Activated CD8-positive, alpha-beta memory T cell treated with anti-CD3 and anti-CD28 coated beads, Interleukin-2, amount 50 U/mL, for 1 hour (primary cell): ENCODE data around the gene AK8.
"Not testable (repeated sequence)": the region's sequence is repeated elsewhere in the genome, so short reads cannot be mapped to it uniquely, and the experiment has no call there.

Experiments used
- DNase-seq: peaks from one replicate; pipeline ENCODE4 v3.0.0-alpha.2; 2020; ENCODE audit errors: extremely low read depth

The AK8 gene

DNA sequence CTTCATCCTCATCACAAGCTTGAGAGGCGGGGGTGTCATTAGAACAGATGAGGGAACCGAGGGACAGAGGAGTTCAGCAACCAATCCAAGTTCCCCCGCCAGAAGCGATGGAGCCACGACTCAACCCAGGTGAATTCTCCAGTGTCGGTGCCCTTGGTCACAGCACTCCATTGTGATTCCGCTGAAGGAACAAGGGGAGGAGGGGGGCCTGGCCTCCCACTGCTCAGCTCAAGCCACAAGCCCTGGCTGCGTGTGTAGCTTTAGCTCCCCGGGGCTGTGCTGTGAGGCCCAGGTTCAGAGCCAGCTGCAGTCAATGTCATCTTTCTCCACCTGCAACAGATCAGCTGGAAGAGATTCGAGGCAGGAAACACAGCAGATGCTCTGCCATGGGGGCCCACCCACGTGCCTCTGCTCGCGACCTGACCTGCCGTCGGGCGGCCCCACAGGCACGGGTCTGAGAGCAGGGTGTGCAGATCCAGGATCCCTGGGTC, 135.2 kb downstream of the AK8 start:
- DNase-seq = no peak

DNA sequence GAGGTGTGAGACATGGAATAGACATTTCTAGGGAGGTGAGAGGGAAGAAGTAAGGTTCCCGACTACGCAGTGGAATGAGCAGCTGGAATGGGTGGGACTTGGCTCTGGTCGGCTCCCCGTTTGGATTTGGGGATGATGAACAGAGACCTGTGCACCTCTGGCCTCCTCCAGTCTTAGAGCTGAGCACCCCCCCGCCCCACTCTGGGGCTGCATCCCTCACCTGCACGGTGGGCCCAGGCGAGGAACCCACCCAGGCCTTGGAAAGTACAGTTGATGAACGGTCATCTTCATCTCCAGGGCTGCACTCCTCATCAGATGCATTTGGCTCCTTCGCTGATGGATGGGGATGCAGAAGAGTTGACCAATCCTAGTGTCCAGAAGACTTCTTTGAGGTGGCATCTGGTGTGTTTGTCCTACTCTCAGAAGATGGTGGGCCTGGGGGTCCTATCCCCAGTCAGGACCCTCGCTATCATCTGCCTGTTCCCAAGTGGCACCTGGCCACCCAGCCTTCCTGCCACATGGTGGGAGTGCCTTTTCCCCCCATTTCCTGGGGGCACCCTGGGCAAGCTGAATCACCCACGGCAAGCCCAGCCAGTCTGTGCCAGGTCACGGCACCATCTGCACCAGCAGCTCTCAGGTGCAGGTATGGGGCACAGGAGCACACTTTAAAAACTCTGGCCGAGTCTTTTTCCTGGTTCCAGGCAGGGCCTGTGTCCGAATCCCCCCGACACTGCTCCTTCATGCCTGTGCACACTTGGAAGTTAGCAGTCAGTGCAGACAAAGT, 137.4 kb downstream of the AK8 start:
- DNase-seq = no peak

DNA sequence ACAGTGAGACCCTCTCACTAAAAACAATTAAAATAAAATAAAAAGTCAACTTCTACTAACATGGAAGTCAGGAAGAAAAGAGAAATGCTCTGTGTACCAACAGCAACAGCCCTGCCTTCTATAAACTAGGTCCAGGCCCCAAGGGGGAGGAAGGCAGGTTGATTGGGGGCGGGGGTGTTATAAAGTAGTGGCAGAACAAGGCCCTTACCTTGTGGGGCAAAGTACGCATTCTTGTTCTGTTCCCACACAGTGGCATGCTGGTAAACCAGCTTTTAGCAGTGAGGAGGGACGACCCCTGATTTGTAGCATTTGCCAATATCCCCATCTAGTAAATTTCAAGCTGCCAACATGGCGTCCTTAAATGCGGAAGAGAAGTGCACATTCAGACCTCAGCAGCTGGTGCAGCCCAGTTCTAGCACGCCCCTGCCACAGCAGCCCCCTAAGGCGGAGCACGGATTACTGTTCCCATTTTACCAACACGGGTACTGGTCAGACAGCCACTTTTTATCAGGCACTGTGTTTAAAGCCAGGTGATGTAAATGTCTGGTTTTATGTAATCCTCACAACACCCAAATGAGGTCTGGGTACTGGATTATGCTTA, 138.3 kb downstream of the AK8 start:
- DNase-seq = no peak

DNA sequence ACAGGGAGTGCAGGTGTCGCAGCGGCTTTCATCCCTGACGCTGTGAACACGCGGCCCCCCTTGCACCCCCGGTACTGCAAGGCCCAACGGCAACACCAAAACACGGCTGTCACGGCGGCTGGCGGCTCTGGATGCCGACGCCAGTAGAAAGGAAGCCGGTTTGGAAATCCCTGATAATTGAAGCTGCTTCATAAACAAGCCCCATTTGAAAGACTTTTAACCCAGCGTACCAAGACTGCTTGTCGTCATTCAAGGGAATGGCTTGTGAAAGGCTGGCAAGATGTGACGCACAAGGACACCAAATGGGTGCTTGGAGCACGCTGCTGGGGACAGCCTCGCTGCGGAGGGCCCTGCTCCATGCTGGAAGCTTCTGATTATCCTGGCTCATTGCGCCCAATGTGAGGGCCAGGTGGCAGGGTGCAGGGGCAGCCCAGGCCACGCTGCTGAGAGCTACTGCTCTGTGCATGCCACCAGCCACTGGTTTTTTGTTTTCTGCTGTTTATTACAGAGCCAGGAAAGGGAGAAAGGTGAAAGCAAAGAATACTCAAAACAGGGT, 144.7 kb downstream of the AK8 start:
- DNase-seq = no peak

DNA sequence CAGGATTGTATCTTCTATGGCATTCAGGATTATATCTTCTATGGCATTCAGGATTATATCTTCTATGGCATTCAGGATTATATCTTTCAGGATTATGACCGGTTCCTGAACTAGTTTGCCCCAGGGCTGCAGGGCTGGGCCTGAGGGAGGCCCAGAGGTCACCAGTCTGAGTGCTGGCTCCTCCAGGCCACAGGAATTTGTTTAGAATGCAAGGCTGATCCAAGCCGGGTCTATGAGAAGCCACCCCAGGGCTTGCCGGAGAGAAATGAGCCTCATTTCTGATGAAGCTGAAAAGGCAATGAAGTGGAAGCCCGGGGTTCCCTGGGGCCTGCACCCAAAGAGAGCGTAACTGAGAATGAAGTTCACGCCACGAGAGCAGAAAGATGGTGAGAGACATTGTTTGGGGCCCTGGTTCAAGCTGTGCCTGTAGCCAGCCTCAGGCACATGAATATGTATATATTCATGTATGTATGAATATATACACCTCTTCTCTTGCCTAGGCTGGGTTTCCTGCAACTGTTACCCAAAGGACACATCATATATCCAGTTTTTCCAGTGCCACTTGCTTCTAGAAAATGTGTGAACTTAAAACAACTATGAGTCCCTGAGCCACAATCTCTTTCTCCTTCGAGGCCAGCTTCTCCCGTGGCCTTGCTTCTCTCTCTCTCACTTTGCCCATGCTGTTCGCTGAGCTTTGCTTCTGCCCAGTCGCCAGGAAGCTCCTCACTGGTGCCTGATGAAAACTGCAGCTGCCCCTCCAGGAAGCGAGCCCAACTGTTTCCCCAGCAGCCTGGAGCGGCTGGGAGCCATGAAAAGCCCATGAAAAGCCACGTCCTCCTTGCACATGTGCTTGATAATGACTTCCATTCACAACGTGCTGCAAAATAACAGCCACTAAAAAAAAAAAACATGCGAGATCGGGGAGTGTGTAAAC, 145.5 kb downstream of the AK8 start:
- DNase-seq = no peak

DNA sequence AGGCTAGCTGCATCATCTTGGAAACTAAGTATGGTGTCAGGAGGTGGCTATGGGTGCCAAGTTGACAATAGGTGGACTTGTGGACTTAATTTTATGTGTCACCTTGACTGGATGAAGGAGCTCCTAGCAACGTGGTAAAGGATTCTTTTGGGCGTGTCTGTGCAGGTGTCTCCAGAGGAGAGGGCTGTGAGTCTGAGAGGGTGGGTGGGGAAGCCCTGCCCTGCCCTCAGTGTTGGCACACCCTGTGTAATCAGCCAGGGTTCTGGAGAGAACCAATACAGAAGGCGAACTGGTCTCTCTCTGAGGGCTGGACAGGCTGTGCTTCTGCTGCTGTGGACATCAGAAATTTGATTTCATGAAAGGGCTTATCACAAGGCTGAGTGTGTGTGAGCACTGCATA, 146.9 kb downstream of the AK8 start:
- DNase-seq = no peak

DNA sequence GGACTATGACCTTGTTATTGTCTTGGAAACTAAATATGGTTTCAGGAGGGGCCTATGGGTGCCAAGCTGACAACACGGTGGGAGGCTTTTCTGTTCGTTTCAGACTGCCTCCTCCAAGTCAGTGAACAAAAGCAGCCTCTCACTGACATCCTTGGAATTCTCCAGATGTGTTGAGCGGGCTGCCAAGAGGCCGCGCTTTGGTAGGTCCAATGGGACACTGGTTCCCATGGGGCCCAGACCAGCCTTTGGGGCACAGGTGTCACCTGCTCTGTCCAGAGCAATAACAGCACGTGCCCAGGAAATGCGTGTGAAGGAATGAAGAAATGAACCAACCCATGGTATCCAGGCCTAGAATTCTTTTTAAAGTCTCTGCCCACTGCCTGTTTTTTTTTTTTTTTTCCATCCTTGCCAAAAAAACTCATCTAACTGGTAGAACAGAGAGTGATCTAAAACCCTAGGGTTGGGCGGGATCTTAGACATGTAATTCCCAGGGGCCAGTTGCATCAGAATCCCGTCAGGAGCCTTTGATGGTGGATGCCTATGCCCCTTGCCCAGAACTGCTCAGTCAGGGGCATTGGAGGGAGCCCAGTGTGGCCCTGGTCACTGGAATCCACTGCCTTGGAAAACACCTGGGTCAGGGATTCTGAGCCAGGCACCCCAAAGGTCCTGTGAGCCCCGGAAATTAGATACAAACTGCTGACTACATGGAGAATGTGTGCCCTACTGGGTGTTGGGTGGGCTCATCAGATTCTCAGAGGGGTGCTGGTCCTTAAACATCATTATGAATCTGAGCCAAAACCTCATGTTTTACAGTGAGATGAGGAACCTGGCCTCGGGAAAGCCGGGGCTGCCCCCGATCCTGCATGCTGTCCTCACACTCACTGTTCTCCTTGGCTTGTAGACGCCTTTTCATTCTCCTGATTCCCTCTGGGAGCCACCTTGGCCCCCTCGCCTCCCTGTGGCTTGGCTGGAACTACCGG, 147.7 kb downstream of the AK8 start:
- no peak for DNase-seq

DNA sequence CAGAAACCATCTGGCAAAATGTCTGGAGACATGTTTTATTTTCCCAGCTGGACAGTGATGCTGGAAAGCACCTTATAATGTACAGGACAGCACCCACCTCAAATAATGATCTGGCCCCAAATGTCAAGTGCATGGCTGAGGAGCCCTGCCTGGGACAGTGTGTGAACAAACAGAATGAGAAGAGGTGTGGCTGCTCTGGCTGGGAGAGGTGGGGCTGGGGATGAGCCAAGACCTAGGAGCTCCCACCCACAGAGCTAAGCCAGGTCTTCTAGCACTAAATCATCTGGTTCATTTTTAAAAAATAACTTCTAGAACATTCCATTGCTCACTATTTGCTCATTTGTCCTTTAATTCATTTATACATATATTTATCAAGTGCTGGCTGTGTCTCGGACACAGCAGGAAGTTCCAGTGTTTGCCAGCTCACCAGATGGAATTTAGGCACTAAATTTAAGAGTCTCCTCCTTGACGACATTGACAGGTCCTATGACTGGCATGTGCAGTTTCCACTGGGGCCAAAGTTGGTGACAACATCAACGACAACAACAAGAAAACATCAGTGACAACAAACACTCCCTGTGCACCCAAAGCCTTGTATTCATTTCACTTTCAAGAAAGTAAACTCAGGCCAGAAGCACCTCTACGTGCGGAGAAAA, 148.7 kb downstream of the AK8 start:
- no peak for DNase-seq

DNA sequence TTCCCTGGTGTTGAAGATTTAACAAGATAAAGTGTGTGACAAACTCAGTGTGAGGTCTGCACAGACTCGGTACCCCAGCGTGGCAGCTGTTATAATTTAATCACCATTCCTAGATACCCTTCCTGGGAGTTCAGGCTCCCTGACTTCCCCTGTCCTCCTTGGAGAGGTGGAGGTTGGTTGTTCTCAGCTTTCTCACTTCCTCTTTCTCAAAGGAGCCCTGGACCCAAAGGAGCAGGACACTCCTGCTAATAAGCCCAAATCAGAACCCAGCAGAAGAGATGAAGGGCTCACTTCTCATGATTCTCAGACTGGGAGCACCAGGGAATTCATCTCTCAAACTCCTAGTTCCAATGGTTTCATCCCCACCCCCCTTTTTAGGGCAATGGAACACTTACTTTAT, 149.6 kb downstream of the AK8 start:
- no peak for DNase-seq

DNA sequence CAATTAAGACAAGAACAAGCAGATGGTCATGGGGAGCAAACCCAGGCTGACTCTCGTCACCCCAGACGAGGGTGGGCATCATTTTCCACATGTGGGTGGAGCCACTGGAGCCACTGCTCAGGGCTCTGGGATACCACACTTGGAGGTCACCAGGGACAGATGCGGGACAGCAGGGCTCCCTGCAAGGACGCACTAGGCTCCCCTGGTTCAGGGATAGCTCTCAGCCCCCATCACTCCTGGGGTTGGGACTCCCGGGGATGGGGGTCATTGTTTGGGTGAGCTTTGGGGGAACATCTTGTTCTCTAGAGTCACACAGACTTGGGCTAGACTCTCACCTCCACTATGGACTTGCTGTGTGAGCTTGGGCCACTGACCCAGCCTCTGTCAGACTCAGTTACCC, 150.0 kb downstream of the AK8 start:
- DNase-seq = no peak

DNA sequence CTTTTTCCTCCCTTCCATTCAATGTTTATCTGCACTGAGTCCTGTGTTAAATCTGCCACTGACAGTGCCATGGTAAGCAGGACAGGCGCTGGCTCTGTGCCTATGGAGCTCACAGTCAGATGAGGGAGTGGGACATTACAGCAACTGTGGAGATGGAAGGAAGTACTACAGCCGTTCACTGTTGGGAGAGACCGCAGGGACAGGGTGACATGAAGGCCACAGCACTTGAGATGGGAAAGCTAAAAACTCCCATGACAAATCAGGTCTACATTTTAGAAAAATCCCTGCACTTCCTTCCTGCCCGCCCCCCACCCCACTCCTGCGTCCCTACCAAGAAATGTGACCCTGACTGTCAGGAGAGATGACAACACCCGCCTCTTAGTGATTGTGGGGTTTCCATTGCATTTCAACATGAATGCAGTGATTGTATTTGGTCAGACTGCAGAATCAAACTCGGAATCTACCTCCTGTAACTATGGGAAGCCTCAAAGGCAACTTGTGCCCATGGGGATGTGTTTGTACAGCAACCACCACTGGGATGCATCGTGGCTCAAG, 151.4 kb downstream of the AK8 start:
- no peak for DNase-seq

DNA sequence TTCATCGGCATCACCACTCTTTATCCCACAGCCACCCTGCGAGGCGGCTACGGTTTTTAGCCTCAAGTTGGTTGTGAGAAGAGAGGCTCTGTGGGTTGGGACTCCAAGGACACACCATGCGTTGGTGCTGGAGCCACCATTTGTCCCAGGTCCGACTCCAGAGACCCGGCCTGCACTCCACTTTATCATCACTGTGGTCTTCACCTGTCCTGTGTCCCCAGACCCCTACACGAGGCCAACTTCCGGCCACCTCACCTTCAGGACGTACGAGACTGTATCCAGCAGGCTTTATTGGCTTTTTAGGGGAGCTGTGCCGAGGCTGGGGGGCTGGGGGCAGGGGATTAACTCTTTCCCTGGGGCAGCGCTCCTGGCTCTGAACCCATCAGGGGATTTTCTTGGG, 152.8 kb downstream of the AK8 start:
- DNase-seq = no peak

DNA sequence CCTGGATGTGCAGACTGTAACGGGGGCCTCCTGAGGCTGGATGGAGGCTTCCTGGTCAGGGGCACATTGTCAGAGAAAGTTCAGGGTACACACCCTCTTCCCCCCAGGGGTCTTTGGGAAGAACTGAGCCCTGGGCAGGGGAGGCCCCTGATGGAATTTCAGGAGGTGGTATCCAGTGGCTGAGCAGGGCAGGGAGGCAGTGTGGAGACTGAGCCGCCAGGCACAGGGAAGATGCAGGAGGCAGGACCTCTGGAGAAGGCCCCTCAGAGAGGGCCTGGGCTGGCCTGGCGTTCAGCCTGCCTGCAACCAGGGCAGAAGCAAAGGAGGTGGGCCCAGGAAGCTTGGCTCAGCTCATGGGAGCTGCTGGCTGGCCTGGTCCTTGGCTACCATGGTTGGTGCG, 154.3 kb downstream of the AK8 start:
- DNase-seq = no peak

DNA sequence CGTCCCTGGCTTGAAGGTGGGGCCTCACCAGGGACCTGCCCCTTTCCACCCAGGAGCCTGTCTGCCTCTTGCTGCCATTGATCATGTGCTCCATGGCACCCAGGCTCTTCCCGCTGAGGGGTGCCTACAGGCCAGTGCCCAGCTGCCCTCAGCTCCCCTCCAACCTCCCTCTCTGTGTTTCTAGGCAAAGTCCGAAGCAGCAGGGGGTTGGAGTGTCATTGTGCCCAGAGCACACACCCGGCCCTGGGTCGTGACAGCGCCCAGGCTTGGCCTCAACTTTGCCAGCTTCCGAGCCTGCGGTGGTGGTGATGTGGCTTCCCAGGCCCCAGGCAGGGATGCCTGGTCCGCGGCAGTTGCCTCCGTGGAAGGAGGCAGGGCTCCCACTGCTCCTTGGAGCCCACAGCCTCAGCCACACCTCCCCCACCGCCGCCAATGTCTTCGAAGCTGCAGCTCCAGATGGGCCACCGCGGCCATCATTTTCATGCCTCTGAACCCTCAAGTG, 155.5 kb downstream of the AK8 start:
- DNase-seq = no peak

DNA sequence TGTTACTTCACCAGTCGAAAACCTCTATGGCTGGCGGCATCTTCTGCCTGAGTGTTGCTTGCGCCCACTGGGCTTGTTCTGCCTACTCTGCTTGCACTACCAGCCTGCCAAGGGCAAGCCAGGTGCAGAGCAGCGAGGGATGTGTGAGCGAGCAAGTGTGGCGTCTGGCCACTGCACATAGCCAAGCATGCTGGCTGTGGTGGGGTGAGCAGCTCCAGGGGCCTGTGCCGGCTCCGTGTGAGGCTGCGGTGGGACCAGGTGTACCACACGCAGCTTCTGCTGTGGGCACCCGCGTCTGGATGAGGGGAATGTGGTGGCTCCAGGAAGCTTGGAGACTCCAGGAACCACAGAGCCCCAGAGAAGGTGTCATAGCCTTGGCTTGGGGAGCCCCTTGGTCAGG, 156.4 kb downstream of the AK8 start:
- no peak for DNase-seq

DNA sequence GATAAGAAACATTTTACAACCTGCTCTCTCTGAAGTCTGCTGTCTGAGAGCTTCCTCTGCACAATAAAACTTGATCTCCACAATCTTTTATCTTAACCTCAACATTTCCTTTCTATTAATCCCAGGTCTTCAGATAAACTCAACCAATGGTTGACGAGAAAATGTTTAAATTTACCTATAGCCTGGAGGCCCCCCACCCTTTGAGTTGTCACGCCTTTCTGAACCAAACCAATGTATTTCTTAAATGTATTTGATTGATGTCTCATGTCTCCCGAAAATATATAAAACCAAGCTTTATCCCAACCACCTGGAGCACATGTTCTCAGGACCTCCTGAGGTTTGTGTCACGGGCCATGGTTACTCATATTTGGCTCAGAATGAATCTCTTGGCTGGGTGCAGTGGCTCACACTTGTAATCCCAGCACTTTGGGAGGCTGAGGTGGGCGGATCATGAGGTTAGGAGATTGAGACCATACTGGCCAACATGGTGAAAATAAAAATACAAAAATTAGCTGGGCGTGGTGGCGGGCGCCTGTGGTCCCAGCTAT, 159.6 kb downstream of the AK8 start:
- DNase-seq = not testable (repeated sequence)

DNA sequence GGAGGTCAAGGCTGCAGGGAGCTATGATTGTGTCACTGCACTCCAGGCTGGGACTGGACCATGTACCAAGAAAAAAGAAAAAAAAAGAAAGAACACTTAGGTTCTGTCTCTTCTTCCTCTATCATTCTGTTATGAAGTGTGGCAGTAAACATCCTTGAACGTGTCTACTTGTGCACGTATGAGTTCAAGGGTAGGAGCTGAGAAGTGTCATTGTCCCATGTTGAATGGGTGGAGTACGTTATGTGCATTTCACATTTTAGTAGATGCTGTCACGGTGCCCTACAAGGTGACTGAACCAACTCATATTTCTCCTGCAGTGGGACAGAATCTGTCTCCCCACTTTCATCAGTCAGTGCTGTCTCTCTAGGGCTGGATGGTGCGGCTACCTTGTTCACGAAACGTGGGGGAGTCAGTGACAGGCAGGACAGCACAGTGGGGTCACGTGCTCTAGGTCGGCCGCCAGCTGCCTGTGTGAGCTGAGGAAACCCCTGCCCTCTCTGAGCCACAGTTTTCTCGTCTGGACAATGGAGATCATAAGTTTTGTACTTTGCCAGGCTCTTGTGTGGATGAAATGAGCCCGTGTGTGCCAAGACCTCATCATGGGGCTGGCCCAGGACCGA, 160.6 kb downstream of the AK8 start:
- DNase-seq = no peak

DNA sequence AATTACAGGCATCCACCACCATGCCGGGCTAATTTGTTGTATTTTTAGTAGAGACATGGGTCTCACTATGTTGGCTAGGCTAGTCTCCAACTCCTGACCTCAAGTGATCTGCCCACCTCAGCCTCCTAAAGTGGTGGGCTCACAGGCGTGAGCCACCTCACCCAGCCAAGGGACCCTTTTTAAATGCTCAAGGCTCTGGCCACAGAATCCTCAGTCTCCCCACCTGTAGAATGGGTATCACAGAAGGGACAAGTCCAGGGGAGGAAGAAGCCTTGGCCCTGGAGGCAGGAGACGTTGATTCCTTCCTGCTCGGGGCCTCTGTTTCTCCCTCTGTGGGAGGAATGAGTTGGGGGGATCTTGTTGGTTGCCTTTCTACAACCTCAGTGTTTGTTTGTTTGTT, 162.1 kb downstream of the AK8 start:
- DNase-seq = no peak

DNA sequence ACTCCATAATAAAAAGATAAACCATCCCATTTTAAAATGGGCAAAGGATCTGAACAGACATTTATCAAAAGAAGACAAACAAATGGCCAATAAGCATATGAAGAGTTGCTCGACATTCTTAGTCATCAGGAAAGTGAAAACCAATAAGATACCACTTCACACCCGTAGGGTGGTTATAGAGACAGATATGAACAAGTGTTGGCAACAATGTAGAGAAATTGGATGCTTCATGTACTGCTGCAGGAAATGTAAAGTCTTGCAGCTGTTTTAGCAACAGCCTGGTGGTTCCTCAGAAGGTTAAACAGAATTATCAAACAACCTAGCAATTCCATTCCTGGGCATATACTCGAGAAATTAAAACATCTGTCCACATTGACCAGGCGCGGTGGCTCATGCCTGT, 165.3 kb downstream of the AK8 start:
- DNase-seq = no peak
